CD4-positive, alpha-beta T cell (primary cell): ENCODE results near the gene GPSM1. TPM values are rescaled to one million over a fixed set of nuclear protein-coding genes. Genes with fewer than 3 reads are reported as not detected.

ENCODE experiments used
- ATAC-seq: fragments of 200-7000 bp; cut with Tn5 transposase; one replicate; pipeline ENCODE4 v1.10.0; 2022; ENCODE audit warnings: mild to moderate bottlenecking; ENCODE audit not compliant: poor library complexity
- CTCF ChIA-PET: fragments of 350-600 bp; sonication (Branson Sonifier 250); formaldehyde crosslinking; loops from one replicate; lab custom pipeline; 2021; ENCODE audit warnings: antibody characterized with exemption, inconsistent platforms; lab: Charles Lee
- POLR2A ChIA-PET: fragments of 350-600 bp; sonication (Branson Sonifier 250); formaldehyde crosslinking; loops from one replicate; lab custom pipeline; 2021; ENCODE audit warnings: antibody characterized with exemption, inconsistent platforms; lab: Charles Lee
- DNase-seq, 14 experiments: peaks; one replicate each; pipeline ENCODE4 v3.0.0-alpha.2; 2013 to 2020; ENCODE audit warnings: mixed read lengths in 2 of 14
- H3K27ac ChIP-seq, 2 donors: one replicate each; pipeline versions ENCODE4 v1.5.1 to v1.7.0; 2013; ENCODE audit warnings: low read length in 2 of 2, low read depth in 1 of 2, mild to moderate bottlenecking in 1 of 2
- H3K27me3 ChIP-seq, 2 experiments: 1 replicate in 1 of 2; 2 replicates in 1 of 2; pipeline versions ENCODE4 v1.6.1 to v1.7.0; 2013; ENCODE audit warnings: low read length in 2 of 2, control low read depth in 1 of 2, mild to moderate bottlenecking in 1 of 2, moderate library complexity in 1 of 2; ENCODE audit not compliant: insufficient read depth in 2 of 2, control insufficient read depth in 1 of 2
- H3K36me3 ChIP-seq: one replicate; pipeline ENCODE4 v1.6.1; 2013; ENCODE audit warnings: low read length, control low read depth; ENCODE audit not compliant: insufficient read depth
- H3K4me1 ChIP-seq: one replicate; pipeline ENCODE4 v1.6.1; 2013; ENCODE audit warnings: low read length, control low read depth; ENCODE audit not compliant: insufficient read depth
- H3K4me3 ChIP-seq: one replicate; pipeline ENCODE4 v1.5.1; 2013; ENCODE audit warnings: mild to moderate bottlenecking, low read length, moderate library complexity
- H3K9me3 ChIP-seq, 2 experiments: 1 replicate in 1 of 2; 2 replicates in 1 of 2; pipeline versions ENCODE4 v1.6.1 to v1.7.0; 2013; ENCODE audit warnings: low read length in 2 of 2, mild to moderate bottlenecking in 2 of 2, control low read depth in 1 of 2, moderate library complexity in 1 of 2; ENCODE audit not compliant: control insufficient read depth in 1 of 2, insufficient read depth in 1 of 2
- H3K27ac Mint-ChIP-seq: one replicate; pipeline ENCODE4 v1.8.0; 2020; ENCODE audit warnings: mixed read lengths
- H3K27me3 Mint-ChIP-seq: one replicate; pipeline ENCODE4 v1.8.0; 2021; ENCODE audit warnings: mixed read lengths
- H3K36me3 Mint-ChIP-seq: one replicate; pipeline ENCODE4 v1.8.0; 2021; ENCODE audit warnings: low read depth, mixed read lengths
- H3K4me1 Mint-ChIP-seq: one replicate; pipeline ENCODE4 v1.8.0; 2021; ENCODE audit warnings: low read depth, mixed read lengths
- H3K4me3 Mint-ChIP-seq: one replicate; pipeline ENCODE4 v1.8.0; 2020; ENCODE audit warnings: mild to moderate bottlenecking, mixed read lengths
- H3K9me3 Mint-ChIP-seq: one replicate; pipeline ENCODE4 v1.8.0; 2020; ENCODE audit warnings: mixed read lengths
- CTCF ChIP-seq: fragments of 200-600 bp; IDR thresholded peaks from one replicate; pipeline ENCODE4 v1.8.0; 2022; ENCODE audit warnings: antibody characterized with exemption, mild to moderate bottlenecking
- intact Hi-C, 2 experiments: fragments of 100-400 bp; cut with DNase I in 1 of 2; cut with micrococcal nuclease in 1 of 2; formaldehyde crosslinking; loops; one replicate each; pipeline versions ENCODE4 v1.15.1 to v1.9.0; 2023 to 2025; cut with DNase I, micrococcal nuclease
- total RNA-seq, 174 experiments: library from RNA in 2 of 174; stranded (reverse) in 2 of 174; gene quantifications; one replicate each; pipeline ENCODE4 v1.2.3 and lab custom pipeline; 2021 to 2026

The GPSM1 gene
- total RNA-seq, 2 experiments from 2014 or later = 7.7 to 8.6 TPM

- H3K27ac Mint-ChIP-seq = no peak overlapping the region
- no peaks in the 10 kb centered on the region for H3K4me1 Mint-ChIP-seq
- Histone ChIP-seq H3K9me3 (peaks cover 0 to 16% of the 10 kb centered on the region in 2 experiments), H3K27ac (no peak overlapping the region), H3K4me3 (no peak overlapping the region), H3K27me3 (no peaks in the 10 kb centered on the region), H3K36me3 (no peaks in the 10 kb centered on the region), H3K4me1 (no peaks in the 10 kb centered on the region)
- no peaks in the 10 kb centered on the region for H3K27me3 Mint-ChIP-seq
- H3K36me3 Mint-ChIP-seq = no peaks in the 10 kb centered on the region
- DNase-seq (no peak), ATAC-seq (no peak)
- ChIA-PET POLR2A (no interaction called here), CTCF (no interaction called here)
- H3K4me3 Mint-ChIP-seq = no peak overlapping the region
- TF ChIP-seq CTCF = no peak
- H3K9me3 Mint-ChIP-seq = no peaks in the 10 kb centered on the region
- intact Hi-C loops = no loop called here
Measured at GRCh38 chr9:136296434-136297015, 30.8 kb upstream of the GPSM1 start.

- CTCF ChIA-PET = no interaction called here
- DNase-seq = no peak
- Histone ChIP-seq H3K4me3 (no peak overlapping the region), H3K9me3 (peaks cover 0 to 16% of the 10 kb centered on the region in 2 experiments), H3K27ac (no peak overlapping the region), H3K4me1 (no peaks in the 10 kb centered on the region), H3K27me3 (no peaks in the 10 kb centered on the region), H3K36me3 (no peaks in the 10 kb centered on the region)
- Mint-ChIP-seq H3K27me3 (no peaks in the 10 kb centered on the region), H3K36me3 (no peaks in the 10 kb centered on the region), H3K4me1 (no peaks in the 10 kb centered on the region), H3K4me3 (no peak overlapping the region), H3K9me3 (no peaks in the 10 kb centered on the region), H3K27ac (no peak overlapping the region)
- intact Hi-C loops = no loop called here
- no peak for ATAC-seq
- no peak for TF ChIP-seq CTCF
- POLR2A ChIA-PET = no interaction called here
Measured at GRCh38 chr9:136297016-136297691, 30.2 kb upstream of the GPSM1 start.

GRCh38 chr9:136297766-136298735 is 29.3 kb upstream of the GPSM1 start:
- Histone ChIP-seq H3K36me3 (no peaks in the 10 kb centered on the region), H3K4me3 (no peak overlapping the region), H3K27ac (no peak overlapping the region), H3K27me3 (no peaks in the 10 kb centered on the region), H3K4me1 (no peaks in the 10 kb centered on the region), H3K9me3 (peaks cover 0 to 8% of the 10 kb centered on the region in 2 experiments)
- POLR2A ChIA-PET = no interaction called here
- no peak for ATAC-seq
- Mint-ChIP-seq H3K4me3 (no peak overlapping the region), H3K27me3 (no peaks in the 10 kb centered on the region), H3K27ac (no peak overlapping the region), H3K36me3 (no peaks in the 10 kb centered on the region), H3K9me3 (no peaks in the 10 kb centered on the region), H3K4me1 (no peaks in the 10 kb centered on the region)
- no peak for TF ChIP-seq CTCF
- CTCF ChIA-PET = no interaction called here
- no peak for DNase-seq
- intact Hi-C loops = no loop called here
